HG03520 (cell line): ENCODE results near the gene PIGM.
A peak's percentile ranks its signal among the peaks of the same experiment; 100 is the strongest.

ENCODE experiments used
- ATAC-seq: cut with Tn5 transposase; IDR thresholded peaks from one replicate; pipeline ENCODE4 v1.9.1; 2021; ENCODE audit warnings: mild to moderate bottlenecking, moderate library complexity; ENCODE audit not compliant: unreplicated experiment

The PIGM gene

DNA sequence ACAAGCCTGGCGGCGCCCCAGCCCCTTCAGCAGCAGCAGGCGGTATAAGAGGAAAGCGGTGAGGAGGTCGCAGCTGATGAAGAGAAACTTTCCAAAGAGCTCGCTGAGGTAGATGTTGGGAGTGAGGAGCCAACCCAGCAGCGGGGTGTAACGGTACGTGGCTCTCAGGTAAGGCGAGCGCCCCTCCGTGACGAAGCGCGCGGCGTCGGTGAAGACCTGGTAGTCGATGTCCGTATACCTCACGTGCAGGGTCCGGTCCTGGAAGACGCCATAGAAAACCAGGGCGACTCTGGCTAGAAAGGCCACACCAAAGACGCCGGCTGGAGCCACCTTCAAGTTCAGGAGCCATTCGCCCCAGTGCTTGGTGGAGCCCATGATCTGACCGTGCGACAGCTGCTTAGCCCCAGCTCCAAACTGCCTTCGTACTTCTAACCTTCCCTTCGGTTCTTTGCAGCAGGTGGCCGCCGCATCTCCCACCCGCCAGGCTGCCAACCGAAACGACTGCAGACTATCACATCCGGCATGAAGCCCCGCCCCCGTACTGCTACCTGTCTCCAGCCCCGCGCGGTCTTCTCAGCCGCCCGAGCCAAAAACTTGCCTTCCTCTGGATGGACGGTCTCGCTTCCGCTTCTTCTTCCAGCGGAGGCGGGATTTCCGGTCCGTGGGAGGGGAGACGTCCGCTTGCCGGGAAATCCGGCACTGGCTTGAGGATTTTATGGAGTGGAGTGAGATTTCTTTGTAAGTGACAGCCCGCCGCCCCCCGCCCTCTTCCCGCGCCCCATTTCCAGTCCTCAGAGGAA lies at the start of gene PIGM:
PIGM (minus strand) TSS at position 626 of the 800 bp plus-strand sequence; CDS start at position 375, 251 bp downstream.
- peak; percentile 94 for ATAC-seq

DNA sequence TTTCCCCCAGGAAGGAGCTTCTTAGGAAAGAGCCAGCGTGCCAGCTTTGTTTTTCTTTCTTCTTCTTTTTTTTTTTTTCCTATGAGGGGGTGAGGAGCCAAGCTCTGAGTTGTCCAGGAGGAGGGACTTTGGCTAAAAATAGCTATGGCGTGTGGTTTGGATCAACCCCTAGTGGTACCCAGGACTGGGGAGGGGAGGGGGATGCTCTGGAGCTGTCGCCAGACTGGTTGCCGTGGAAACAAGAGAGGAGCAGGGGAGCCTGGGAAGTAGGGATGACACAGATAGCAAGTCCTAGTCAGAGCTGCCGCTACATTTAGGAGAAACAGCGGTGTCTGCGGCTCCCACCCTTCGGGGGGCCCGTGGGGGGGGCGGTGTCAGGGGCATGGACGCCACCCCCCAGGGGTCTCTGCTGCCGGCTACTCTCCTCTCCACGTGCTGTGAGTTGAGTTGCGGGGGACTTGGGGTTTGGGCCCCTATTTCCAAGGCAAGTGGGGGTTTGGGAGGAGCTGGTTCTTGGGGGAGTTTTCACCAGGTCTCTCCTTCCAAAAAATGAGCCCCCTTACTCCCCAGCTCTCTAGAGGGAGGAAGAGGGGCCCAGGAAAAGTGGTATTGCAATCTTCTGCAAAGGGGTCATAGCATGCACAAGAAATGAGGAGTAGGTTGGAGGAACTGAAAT lies 49.6 kb upstream of the PIGM start, which contains the start of gene KCNJ9:
KCNJ9 (plus strand) TSS at position 278 of the 676 bp plus-strand sequence. CDS start 2,493 bp downstream, outside the sequence.
- no peak for ATAC-seq

DNA sequence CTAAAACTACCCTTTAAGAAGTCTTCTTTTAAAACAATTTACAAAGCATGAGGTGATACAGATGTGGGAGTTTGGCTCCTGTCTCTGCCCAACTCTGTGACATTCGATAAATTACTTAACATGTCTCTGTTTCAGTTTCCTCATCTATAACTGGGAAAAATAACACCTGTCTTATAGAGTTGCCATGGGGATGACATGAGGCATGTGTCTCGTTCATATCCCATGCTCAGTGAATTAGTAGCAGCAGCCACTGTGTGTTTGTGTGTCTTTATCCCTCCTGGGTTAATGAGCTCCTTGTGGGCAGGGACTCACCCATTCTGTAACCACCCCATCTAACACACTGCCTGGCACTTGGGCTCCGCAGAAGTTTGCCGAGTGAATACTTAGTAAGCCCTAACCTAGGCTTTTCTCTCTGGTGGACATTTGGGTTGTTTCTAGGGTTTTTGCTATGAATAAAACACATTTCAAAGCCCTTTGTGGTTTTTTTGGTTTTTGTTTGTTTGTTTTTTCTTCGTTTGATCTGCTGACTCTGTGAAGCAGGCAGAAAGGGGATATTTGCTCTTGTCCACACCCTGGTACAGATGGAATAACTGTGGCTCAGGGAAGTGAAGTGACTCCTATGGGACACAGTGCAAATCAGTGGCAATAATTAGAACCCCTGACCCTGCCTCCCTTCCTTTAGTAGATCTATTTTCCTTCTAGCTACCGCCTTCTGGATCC lies 48.8 kb upstream of the PIGM start:
- ATAC-seq: no peak

DNA sequence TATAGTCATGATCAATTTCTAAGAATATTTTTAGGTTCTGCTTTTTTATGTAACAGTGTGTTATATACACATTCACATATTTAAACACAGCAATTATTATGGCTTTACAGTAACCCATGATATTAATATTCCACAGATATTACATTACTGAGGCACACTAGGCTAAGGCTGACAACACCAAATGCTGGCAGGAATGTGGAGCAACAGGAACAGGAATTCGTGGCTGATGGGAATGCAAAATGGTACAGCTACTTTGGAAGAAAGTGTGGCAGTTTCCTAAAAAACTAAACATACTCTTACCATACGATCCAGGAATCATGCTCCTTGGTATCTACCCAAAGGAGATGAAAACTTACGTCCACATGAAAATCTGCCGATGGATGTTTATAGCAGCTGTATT lies 47.7 kb upstream of the PIGM start:
- ATAC-seq: no peak

DNA sequence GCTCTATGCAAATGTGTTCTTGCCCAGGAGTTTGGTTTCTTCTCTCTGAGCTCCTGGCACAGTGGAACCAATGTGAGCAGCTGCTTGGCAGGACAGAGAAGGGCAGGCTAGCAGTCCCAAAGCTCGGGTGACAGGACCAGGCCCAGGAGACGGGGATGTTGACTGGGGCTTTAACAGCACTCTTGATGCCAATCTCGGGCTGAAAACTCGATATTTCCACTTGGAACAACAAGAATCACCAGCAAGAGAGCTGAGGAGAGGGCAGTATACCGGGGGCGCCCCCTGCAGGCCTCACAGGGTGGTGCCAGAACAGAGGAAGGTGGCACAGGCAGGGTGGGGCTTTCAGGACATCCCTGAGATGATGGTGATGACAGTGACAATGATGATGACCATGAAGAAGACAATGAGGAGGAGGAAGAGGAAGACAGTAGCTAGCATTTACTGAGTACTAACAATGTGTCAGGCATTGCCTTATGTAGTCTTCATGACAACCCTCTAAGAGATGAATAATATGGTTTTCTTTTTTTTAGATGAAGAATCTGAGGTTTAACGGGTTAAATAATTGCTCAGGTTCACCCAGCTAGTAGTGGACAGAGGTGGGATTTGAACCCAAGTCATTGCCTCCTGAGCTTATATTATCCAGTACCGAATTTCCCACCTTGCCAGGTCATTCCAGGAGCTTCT lies 46.9 kb upstream of the PIGM start:
- ATAC-seq: peak; percentile 44

DNA sequence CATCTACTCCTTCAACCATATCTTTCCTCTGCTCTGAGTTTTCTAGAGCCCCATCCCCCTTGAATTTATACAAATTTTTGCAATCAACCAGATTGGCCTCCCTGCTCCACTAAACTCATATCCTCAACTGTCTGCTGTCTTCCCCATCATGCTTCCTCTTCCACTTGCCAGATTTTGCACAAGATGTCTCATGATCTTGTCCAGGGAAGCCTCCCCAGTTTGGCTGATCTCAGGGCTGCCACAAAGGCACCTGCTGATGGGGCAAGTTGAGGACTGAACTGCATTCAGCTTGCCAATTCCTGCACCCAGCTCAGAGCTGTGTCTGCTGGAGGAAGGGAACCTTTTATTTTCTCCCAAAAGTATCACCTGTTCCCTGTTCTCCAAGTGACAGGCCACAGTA lies 45.7 kb upstream of the PIGM start:
- ATAC-seq: no peak

DNA sequence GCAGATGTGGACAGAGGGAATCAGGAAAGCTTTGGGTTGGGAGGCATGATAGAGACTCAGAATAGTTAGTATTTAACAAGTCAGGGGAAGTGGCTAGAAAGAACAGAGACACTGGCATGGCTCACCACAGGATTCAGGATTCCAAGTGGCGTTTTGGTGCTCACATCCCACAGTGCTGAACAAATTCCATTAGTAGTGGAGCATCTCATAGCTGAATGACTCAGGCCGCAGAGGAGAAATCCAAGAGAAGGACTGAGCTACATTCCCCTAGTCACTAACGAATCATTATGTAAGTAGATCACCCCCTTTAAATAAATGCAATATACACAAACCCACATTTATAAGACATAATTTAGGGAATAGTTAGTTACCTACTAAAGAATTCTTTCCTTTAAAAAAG lies 44.5 kb upstream of the PIGM start:
- no peak for ATAC-seq

DNA sequence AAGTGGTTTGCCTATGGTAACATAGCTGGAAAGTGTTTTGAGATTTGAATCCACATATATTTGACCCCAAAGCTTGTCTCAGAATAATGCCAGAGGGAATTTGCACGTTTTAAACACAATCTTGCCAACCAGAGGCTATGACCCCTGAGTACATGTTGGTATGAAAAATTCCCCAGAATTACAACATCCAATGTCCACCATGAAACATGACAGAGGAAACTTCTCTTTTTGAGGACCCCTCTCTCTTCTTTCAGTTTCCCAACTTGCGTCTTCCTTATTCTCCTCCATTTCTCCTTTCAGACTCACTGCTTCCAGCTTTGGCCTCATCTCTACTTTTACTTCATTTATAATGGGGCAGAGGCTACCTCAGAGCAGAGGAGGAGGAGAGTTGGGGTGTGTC lies 44.0 kb upstream of the PIGM start:
- no peak for ATAC-seq

DNA sequence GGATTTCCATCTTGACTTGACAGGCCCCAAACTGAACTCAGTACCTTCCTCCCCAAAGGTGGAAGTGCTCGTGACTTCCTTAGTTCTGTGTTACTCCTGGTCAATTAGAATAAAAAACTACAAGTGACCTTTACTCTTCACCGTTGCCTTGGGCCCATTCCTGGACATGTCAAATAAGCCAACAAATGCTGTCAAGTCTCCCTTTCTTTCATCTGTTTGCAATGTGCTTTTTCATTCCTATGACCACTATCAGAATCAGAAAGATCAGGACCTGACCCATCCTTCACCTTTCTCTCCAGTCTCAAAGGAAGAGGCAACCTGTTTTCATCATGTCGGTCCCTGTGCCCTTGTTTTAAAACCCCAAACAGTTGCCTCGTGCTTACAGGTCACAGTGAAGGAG lies 43.1 kb upstream of the PIGM start:
- no peak for ATAC-seq

DNA sequence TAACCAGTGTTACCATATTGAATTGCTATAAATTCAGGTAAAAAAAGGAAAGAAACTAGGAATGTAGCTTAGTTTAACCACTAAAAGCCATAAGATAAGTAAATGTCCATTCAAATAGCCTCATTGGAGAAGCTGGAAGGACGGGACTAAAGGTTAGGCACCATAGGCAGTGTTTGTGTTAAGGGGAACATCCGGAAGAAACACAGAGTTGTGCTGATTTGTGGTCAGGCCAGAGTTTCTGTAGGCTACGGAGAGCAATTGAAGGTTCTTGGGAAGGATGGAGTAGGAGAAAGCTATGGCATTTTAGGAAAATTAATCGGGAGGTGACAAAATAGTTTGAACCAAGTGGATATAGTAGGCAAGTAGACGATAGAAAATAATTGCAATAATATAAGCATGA lies 39.5 kb upstream of the PIGM start:
- no peak for ATAC-seq

DNA sequence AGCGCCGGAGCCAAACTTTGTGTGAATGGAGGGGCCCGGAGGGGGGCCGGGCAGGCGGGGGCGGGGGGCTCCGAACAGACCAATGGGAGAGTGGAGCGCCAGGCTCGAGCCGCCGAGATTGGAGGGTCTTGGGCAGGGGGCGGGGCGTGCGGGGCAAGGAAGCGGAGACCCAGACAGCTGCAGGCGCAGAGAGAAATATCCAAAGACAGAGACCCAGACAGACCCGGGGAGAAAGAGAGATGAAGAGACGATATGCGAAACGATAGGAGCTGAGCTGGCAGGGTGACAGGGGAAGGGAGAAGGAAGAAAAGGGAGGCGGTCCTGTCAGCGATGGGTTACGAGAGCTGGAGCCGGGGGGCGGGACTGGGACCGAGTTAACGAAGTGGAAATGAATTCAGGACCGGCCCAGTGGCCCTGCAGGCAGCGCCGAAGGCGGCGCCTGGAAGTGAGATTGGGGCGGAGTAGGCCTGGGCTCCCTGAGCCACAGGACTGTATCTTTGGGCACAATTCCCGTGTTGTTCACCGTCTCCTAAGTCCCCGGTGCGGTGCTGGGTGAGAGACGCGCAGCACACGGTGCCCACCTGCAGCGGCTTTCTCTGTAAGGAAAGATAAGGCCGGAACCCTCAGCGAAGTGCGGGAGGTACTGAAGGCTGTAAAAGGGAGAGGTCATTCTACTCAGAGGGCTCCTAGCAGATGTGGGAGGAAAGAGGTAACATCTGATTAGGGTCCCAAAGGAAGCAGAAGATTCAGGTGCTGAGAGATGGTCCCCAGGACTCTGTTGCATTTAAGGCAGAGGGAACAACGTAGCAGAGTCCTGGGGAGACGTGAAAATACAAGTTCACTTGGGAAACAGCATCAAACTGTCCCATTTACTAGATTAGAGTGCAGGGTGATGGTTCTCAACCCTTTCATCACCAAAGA lies 38.7 kb upstream of the PIGM start:
- ATAC-seq: no peak

DNA sequence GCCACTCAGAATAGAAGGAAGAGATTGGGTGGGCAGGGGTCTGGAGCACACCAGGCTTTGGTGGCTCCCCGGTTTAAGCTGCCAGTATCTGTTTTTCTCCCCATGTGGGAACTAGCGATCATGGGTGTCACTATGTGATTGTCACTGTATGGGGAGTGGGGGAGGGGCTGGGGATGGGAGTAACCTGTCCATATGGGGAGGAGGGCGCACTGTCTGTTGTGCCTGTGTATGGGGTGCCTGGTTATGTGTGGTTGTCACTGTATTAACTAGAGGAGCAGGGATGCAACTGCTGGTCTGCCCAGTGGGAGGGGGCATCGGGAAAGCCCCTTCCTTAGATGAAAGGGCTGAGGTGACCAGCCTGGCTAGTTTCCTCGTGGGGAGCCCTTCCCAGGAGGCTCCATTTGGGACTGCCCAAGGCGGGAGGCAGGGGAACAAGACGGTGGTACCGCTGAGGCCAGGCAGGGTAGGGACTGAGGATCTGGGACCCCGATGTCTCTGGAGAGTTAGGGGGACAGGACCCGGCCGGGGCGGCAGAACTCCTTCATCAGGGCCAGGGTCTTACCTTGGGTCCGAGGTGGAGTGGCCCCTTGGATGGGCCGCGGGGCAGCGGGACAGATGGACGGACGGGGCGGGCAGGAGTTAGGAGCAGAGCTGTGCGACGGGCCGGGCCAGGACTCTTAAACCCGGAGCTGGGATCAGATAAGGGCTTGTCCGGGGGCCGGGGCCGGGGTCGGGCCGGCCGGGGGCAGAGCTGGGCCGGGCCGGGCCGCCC lies 37.9 kb upstream of the PIGM start, which contains the start of gene KCNJ10:
KCNJ10 (minus strand) TSS at position 701 of the 772 bp plus-strand sequence. CDS start 27,628 bp downstream, outside the sequence.
- no peak for ATAC-seq

DNA sequence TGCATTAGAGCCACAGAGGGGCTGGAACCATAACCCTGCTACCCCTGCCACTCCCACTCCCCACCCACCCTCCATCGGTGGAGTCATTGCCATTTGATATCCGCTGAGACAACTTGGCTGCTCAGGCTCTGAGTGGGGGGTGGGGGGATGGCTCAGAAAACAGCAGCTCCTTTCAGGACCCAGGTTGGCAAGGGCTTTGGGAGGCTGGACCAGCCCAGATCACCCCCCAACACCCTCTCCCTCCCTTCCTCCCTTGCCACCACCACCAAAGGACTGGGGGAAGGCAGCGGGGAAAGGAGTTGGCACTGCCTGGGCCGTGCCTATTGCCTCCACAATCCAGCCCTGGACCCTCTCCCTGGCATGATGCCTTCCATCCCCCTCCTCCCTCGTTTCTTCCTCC lies 36.4 kb upstream of the PIGM start:
- ATAC-seq: no peak

DNA sequence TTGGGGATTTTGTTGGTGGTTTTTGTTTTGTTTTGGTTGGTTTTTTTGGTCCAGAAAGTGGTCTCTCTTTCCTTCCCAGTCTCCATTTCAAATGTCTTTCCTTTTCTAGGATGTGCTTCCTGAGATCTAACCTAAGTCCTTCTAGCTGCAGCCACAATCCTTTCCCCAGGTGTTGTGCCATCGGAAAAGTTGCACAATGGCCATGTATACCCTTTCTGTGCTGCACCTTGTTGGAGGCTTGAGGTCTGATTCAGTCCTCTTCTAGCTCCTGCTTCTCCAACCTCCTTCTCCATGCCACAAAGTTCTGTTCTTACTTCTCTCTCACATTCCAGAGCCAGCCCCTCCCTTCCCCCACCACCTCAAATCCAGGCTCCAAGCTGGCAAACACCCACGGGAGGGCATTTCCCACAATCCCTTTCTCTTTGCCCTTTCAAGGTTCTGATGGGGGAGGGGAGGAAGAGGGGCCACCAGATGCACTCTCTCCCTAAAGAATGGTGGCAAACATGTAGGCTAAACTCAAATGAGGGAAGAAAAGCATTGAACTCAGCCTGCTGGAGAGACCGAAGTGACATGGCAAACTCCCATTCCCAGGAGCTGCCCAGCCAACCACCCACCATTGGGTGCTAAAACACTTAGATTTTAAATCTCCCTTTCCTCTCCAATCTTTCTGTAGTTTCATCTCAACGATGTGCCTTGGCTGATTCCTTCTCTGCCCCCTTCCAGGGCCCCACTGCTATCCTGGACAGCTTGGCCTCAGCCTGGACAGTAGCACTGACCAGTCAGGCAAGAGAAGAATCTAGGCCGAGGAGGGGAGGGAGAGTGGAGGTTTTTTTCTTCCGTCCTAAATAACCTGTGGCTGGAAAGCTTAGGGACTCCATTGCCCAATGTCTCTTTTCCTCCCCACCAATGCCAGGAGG lies 35.3 kb upstream of the PIGM start:
- ATAC-seq: no peak

DNA sequence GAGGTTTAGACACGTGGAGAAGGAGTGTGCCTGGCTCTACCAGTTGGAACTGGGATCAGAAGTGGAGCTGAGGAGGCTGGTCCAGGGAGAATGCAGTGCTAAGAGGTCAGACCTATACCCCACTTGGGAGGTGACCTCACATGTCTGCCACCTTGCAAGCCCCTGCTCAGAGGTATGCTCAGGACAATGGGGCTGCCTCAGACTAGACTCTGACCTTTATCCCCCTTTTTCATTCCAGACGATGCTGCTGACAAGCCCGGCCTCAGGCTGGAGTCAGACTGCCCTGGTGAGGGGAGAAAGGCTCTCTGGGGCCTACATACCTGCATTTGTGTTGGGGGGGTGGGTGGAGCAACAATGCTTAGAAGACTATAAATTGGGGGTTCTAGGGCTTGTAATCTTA lies 33.0 kb upstream of the PIGM start:
- ATAC-seq: no peak

DNA sequence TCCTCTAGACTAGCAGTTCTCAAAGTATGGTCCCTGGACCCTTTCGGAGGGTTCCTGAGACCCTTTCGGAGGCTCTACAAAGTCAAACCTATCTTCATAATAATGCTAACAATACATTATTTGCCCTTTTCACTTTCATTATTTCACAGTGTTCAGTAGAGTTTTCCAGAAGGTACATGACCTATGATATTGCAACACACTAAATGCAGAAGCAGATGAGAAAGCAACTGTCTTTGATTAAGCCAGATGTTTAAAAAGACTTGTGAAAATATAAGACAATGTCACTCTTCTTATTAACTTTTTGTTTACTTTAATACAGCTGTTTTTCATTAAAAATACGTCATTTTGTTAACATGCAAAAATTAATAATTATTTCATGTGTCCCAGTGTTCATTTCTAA lies 32.4 kb upstream of the PIGM start:
- ATAC-seq: no peak

DNA sequence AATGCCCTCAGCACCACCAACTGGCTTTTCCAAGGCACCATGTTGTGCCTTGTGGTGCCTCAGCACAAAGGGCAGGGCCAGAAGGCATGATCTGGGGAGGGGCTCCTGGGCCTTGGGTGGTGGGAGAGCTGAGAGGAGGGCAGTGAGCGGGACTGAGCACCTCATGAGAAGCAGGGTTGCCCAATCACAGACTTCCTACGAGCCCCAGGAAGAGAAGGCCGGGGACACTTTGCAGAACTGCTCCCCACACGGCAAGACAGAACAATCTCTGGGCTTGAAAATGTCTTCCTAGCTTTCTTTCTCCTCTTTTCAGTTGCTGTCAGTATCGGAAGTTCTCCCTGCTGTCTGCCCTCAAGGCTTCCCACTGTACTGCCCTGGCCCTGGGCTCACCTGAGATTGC lies 31.4 kb upstream of the PIGM start:
- no peak for ATAC-seq

DNA sequence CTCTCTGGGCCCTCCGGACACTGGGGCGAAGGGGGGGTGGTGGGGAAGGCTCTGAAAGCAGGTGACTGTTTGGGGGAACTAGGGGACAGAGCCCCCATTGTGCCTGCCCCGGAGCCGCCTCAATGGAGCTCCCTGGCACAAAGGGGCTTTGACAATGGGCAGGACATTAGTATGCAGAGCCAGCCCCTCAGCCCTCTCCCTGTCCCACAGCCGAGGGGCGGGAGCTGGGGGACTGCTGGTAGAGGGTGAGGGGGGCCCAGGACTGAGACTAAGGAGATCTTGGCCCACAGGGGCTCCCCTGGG lies 30.4 kb upstream of the PIGM start:
- no peak for ATAC-seq
